Activated naive CD4-positive, alpha-beta T cell treated with anti-CD3 and anti-CD28 coated beads for 36 hours (primary cell): ENCODE measurements around the gene DIS3L. TPM values are rescaled to one million over a fixed set of nuclear protein-coding genes. Genes with fewer than 3 reads are reported as not detected.
"Not testable (repeated sequence)": the region's sequence is repeated elsewhere in the genome, so short reads cannot be mapped to it uniquely, and the experiment has no call there.

Experiments used
- CTCF ChIA-PET: fragments of 350-600 bp; sonication (Branson Sonifier 250); formaldehyde crosslinking; loops from one replicate; lab custom pipeline; 2021; ENCODE audit warnings: antibody characterized with exemption; lab: Charles Lee
- DNase-seq: peaks from one replicate; pipeline ENCODE4 v3.0.0-alpha.2; 2020
- H3K27ac Mint-ChIP-seq: one replicate; pipeline ENCODE4 v1.8.0; 2021; ENCODE audit warnings: mild to moderate bottlenecking, mixed read lengths
- H3K27me3 Mint-ChIP-seq: one replicate; pipeline ENCODE4 v1.8.0; 2021; ENCODE audit warnings: low read depth, mixed read lengths
- H3K36me3 Mint-ChIP-seq: one replicate; pipeline ENCODE4 v1.8.0; 2021; ENCODE audit warnings: low read depth, mixed read lengths
- H3K4me1 Mint-ChIP-seq: one replicate; pipeline ENCODE4 v1.8.0; 2021; ENCODE audit warnings: low read depth, mixed read lengths
- H3K4me3 Mint-ChIP-seq: one replicate; pipeline ENCODE4 v1.8.0; 2021; ENCODE audit warnings: mild to moderate bottlenecking, moderate library complexity, mixed read lengths
- H3K9me3 Mint-ChIP-seq: one replicate; pipeline ENCODE4 v1.8.0; 2021; ENCODE audit warnings: mixed read lengths
- intact Hi-C: fragments of 100-400 bp; cut with micrococcal nuclease; formaldehyde crosslinking; loops from one replicate; pipeline ENCODE4 v1.15.1; 2023
- total RNA-seq, 2 experiments: library from RNA; stranded (reverse); gene quantifications; one replicate each; pipeline ENCODE4 v1.2.3, GENCODE V29; 2021

The DIS3L gene
- total RNA-seq, 2 experiments from 2014 or later: 24.0 to 24.6 TPM

GRCh38 chr15:66296186-66296585 lies 2.8 kb downstream of the DIS3L start:
- H3K27ac Mint-ChIP-seq: no peak overlapping the region
- no peak for DNase-seq
- H3K9me3 Mint-ChIP-seq: no peaks in the 10 kb centered on the region
- no peak overlapping the region for H3K4me3 Mint-ChIP-seq
- H3K27me3 Mint-ChIP-seq: no peaks in the 10 kb centered on the region
- H3K36me3 Mint-ChIP-seq: peaks cover 15% of the 10 kb centered on the region
- intact Hi-C loops: no loop called here
- CTCF ChIA-PET: interaction anchor here (1.0 kb wide), 1 partner anchor 247 kb away, joined by 3 read pairs; no protein-coding TSS in a partner anchor
- peaks cover 31% of the 10 kb centered on the region for H3K4me1 Mint-ChIP-seq

GRCh38 chr15:66298803-66299251 lies 5.5 kb downstream of the DIS3L start:
- DNase-seq: no peak
- intact Hi-C loops: no loop called here
- H3K27ac Mint-ChIP-seq: no peak overlapping the region
- CTCF ChIA-PET: interaction anchor here (0.7 kb wide), 1 partner anchor 11 kb away, joined by 4 read pairs; no protein-coding TSS in a partner anchor
- no peaks in the 10 kb centered on the region for H3K9me3 Mint-ChIP-seq
- H3K4me3 Mint-ChIP-seq: no peak overlapping the region
- H3K4me1 Mint-ChIP-seq: peaks cover 20% of the 10 kb centered on the region
- no peaks in the 10 kb centered on the region for H3K27me3 Mint-ChIP-seq
- peaks cover 15% of the 10 kb centered on the region for H3K36me3 Mint-ChIP-seq

- no peaks in the 10 kb centered on the region for H3K27me3 Mint-ChIP-seq
- no peaks in the 10 kb centered on the region for H3K4me1 Mint-ChIP-seq
- H3K36me3 Mint-ChIP-seq: peaks cover 5% of the 10 kb centered on the region
- H3K4me3 Mint-ChIP-seq: no peak overlapping the region
- DNase-seq: no peak
- intact Hi-C loops: no loop called here
- no peak overlapping the region for H3K27ac Mint-ChIP-seq
- CTCF ChIA-PET: no interaction called here
- no peaks in the 10 kb centered on the region for H3K9me3 Mint-ChIP-seq
These were observed 9.3 kb downstream of the DIS3L start for GRCh38 chr15:66302489-66303278.

- H3K4me1 Mint-ChIP-seq, H3K9me3 Mint-ChIP-seq, DNase-seq, intact Hi-C loops, H3K4me3 Mint-ChIP-seq, H3K27ac Mint-ChIP-seq, H3K36me3 Mint-ChIP-seq, H3K27me3 Mint-ChIP-seq: not testable (repeated sequence)
- CTCF ChIA-PET: interaction anchor here (0.6 kb wide), 1 partner anchor 35 kb away, joined by 3 read pairs; no protein-coding TSS in a partner anchor
These were observed 11.1 kb downstream of the DIS3L start for GRCh38 chr15:66304425-66304824.

GRCh38 chr15:66306381-66306780 lies 13.0 kb downstream of the DIS3L start:
- peaks cover 8% of the 10 kb centered on the region for H3K36me3 Mint-ChIP-seq
- CTCF ChIA-PET: no interaction called here

GRCh38 chr15:66308531-66308930 lies 15.2 kb downstream of the DIS3L start:
- H3K36me3 Mint-ChIP-seq: peaks cover 15% of the 10 kb centered on the region
- H3K9me3 Mint-ChIP-seq: no peaks in the 10 kb centered on the region
- no peak overlapping the region for H3K4me3 Mint-ChIP-seq
- no peaks in the 10 kb centered on the region for H3K27me3 Mint-ChIP-seq
- DNase-seq: no peak
- no peaks in the 10 kb centered on the region for H3K4me1 Mint-ChIP-seq
- CTCF ChIA-PET: no interaction called here
- intact Hi-C loops: no loop called here
- H3K27ac Mint-ChIP-seq: no peak overlapping the region

More at GRCh38 chr15:66306381-66306780, 13.0 kb downstream of the DIS3L start:
- DNase-seq: no peak
- Mint-ChIP-seq H3K4me1 (no peaks in the 10 kb centered on the region), H3K27ac (no peak overlapping the region), H3K9me3 (no peaks in the 10 kb centered on the region), H3K4me3 (no peak overlapping the region), H3K27me3 (no peaks in the 10 kb centered on the region)
- intact Hi-C loops: no loop called here

GRCh38 chr15:66309828-66310227 lies 16.5 kb downstream of the DIS3L start:
- no peaks in the 10 kb centered on the region for H3K9me3 Mint-ChIP-seq
- intact Hi-C loops: no loop called here
- DNase-seq: no peak
- H3K4me1 Mint-ChIP-seq: no peaks in the 10 kb centered on the region
- CTCF ChIA-PET: no interaction called here
- H3K27me3 Mint-ChIP-seq: no peaks in the 10 kb centered on the region
- no peak overlapping the region for H3K4me3 Mint-ChIP-seq
- H3K27ac Mint-ChIP-seq: no peak overlapping the region
- H3K36me3 Mint-ChIP-seq: peaks cover 15% of the 10 kb centered on the region

GRCh38 chr15:66310786-66311185 lies 17.4 kb downstream of the DIS3L start:
- Mint-ChIP-seq H3K4me1 (no peaks in the 10 kb centered on the region), H3K9me3 (no peaks in the 10 kb centered on the region), H3K27me3 (no peaks in the 10 kb centered on the region), H3K4me3 (no peak overlapping the region), H3K27ac (no peak overlapping the region), H3K36me3 (peaks cover 15% of the 10 kb centered on the region)
- intact Hi-C loops: no loop called here
- CTCF ChIA-PET: no interaction called here
- DNase-seq: no peak

- CTCF ChIA-PET: interaction anchor here (0.6 to 0.9 kb wide), 2 partner anchors 10 to 186 kb away, joined by 3 read pairs; no protein-coding TSS in a partner anchor
- no peaks in the 10 kb centered on the region for H3K9me3 Mint-ChIP-seq
- no peak for DNase-seq
- intact Hi-C loops: no loop called here
- H3K4me3 Mint-ChIP-seq: no peak overlapping the region
- H3K27me3 Mint-ChIP-seq: no peaks in the 10 kb centered on the region
- no peaks in the 10 kb centered on the region for H3K4me1 Mint-ChIP-seq
- H3K36me3 Mint-ChIP-seq: peaks cover 22% of the 10 kb centered on the region
- peak overlapping the region; percentile 33 for H3K27ac Mint-ChIP-seq
These were observed 18.8 kb downstream of the DIS3L start for GRCh38 chr15:66312144-66312543.

GRCh38 chr15:66323312-66323928 lies 30.1 kb downstream of the DIS3L start:
- no peak overlapping the region for H3K27ac Mint-ChIP-seq
- H3K4me3 Mint-ChIP-seq: no peak overlapping the region
- intact Hi-C loops: no loop called here
- peaks cover 21% of the 10 kb centered on the region for H3K36me3 Mint-ChIP-seq
- CTCF ChIA-PET: no interaction called here
- no peaks in the 10 kb centered on the region for H3K9me3 Mint-ChIP-seq
- H3K27me3 Mint-ChIP-seq: no peaks in the 10 kb centered on the region
- no peaks in the 10 kb centered on the region for H3K4me1 Mint-ChIP-seq
- no peak for DNase-seq

GRCh38 chr15:66326051-66326450 lies 32.7 kb downstream of the DIS3L start:
- CTCF ChIA-PET: no interaction called here
- H3K9me3 Mint-ChIP-seq: no peaks in the 10 kb centered on the region
- H3K4me1 Mint-ChIP-seq: no peaks in the 10 kb centered on the region
- peaks cover 24% of the 10 kb centered on the region for H3K36me3 Mint-ChIP-seq
- no peak overlapping the region for H3K4me3 Mint-ChIP-seq
- intact Hi-C loops: no loop called here
- no peaks in the 10 kb centered on the region for H3K27me3 Mint-ChIP-seq
- no peak for DNase-seq
- H3K27ac Mint-ChIP-seq: no peak overlapping the region

- intact Hi-C loops: no loop called here
- no peaks in the 10 kb centered on the region for H3K4me1 Mint-ChIP-seq
- H3K9me3 Mint-ChIP-seq: no peaks in the 10 kb centered on the region
- H3K36me3 Mint-ChIP-seq: peaks cover 24% of the 10 kb centered on the region
- H3K27me3 Mint-ChIP-seq: no peaks in the 10 kb centered on the region
- H3K4me3 Mint-ChIP-seq: no peak overlapping the region
- CTCF ChIA-PET: interaction anchor here (1.3 kb wide), 1 partner anchor 9 kb away, joined by 3 read pairs; no protein-coding TSS in a partner anchor
- H3K27ac Mint-ChIP-seq: no peak overlapping the region
- no peak for DNase-seq
These were observed 34.4 kb downstream of the DIS3L start for GRCh38 chr15:66327736-66328135.
